Glomerular visceral epithelial cell (primary cell): ENCODE data around the gene KLRB1.
"Not testable (repeated sequence)": the region's sequence is repeated elsewhere in the genome, so short reads cannot be mapped to it uniquely, and the experiment has no call there.

Experiments
- DNase-seq: peaks from one replicate; pipeline ENCODE4 v3.0.0-alpha.2; 2016; ENCODE audit errors: extremely low spot score

The KLRB1 gene

DNA sequence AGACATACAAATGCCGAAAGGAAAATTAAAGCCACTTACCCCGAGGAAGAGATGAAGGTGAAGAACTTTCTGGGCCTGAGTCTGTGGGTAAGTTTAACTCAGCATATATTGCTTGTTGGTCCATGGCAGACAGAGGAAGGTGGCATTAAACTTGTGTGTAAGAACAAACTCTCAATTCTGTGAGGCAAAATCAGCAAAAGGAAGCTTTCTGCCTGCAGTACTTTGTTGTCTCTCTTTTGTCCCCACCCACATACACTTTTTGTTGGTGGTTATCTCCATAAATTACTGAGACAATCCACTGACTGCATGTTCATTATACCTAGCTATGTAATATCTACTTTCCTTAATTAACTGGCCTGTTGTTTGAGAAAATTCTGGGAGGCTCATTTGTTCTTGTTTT, at the start of gene KLRB1:
Gene KLRB1 (minus strand): TSS at position 201 of the 400 bp plus-strand sequence. CDS start 77 bp downstream, at position 124.
- DNase-seq = no peak

DNA sequence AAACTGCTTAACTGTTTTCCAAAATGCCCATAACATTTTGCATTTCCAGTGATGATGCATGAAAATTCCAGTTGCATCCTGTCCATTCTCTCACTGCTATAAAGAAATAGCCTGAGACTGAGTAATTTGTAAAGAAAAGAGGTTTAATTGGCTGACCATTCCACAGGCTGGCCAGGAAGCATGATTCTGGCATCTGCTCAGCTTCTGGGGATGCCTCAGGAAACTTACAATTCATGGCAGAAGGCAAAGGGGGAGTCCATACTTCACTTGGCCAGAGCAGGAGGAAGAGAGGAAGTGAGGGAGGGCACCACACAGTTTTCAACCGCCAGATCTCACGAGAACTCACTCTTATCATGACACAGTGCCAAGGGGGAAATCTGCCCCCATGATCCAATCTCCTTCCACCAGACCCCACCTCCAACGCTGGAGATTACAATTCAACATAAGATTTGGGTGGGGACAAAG, 43.6 kb upstream of the KLRB1 start:
- DNase-seq = no peak

DNA sequence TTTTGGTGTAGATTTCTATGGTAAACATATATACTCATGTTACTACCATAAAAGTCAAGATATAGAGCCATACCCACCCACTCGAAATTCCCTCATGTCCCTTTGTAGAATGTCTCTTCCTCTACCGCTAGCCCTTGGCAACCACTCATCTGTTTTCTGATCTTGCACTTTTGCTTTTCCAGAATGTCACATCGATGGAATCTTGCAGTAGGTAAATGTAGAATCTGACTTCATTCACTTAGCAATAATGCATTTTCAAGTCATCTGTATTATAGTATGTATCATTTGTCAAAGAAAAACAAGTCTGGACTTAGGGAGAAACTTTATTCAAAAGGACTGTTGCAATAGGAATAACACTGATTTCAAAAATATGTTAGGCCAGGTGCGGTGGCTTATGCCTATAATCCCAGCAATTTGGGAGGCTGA, 42.4 kb upstream of the KLRB1 start:
- DNase-seq = no peak

DNA sequence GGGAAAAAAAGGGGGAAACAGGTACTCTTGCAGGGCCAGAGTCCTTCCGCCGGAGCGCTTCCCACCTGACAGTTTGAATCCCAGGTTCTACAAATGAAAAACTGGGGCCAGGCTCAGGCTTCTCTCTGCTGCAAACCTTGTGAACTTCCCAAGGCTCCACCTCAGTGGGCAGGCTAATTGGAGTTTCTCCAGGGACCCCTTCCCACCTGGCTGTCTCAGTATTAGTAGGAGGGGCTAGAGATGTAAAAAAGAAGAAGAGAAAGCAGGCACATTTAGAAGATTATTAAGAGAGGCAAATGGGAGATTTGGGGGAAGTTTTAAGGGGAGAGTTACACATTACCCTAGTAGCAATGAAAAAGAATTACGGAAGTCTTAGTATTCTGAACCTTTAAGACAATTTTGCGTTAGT, 41.8 kb upstream of the KLRB1 start:
- peak; percentile 40 for DNase-seq

DNA sequence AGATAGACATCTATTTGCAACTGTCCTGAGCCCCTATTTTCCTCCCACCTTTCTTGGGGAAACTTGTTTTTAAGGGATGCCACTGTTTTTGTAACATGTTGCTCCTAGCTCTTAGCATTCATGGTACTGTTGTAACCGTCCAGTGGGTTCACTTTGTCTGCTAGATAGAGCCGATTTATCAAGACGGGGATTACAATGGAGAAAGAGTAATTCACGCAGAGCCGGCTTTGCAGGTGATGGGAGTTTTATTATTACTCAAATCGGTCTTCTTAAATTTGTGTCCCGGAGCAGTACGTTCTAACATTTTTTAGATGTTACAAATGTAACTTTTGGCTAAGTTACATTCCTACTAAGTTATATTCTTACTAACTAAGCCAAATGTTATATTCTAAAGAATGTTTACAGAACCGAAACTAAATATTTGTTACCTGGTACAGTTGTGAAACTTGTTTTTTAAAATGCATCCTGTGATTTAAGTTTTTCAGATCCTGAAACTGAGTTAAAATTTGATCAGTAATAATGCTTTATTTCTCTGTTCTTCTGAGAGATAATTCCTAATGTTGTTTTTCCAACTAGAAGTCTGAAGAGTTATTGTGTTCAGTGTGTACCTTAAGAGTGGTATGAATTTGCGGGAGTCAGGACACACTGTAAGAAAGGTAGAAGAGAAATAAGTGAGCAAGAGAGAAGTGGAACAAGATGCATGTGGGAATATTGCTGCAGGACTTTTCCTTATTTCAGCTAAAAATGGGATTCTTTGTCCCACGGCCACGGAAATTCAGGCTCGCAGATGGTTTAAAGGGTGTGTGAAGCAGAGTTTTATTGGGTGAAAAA, 41.2 kb upstream of the KLRB1 start:
- no peak for DNase-seq

DNA sequence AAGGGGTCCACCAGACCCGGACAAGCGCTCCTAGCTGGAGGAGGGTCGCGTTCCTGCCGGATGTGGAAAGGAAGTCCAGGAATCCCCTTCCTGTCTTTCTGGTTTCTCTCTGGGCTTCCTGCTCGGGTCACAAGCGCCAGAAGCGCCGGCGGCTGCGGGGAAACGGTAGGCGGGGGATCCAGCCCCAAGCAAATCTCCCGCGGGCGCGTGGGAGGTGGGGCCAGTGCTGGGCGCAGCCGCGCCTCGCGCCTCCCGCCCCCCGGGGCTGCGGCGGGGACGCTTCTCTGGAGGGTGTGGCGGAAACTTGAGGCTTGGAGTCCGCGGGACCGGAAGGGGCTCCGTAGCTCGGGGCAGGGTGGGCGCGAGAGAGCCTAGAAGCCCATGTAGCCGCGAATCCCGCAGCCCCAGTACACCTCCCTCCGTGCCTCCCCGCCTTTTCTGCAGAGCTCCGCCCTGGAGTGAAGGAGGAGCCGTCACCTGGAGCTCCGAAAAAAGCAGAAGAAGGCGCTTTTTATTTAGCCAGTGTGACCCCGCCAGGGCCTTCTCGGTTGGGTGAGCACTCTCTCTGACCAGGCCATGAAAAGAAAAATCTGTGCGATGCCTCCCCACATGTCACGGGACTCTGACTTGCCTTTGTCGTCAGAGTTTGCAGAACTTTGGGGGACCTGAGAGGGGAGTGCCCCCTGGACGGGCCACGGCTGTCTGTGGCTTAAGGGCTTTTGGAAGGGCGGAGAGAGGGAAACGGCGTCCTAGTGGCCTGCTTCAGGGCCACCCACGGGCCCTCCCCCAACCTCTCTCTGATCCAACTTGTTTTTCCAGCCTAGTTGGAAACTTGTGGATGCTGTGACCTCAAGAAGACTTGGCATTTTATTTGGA, 40.3 kb upstream of the KLRB1 start:
- peak; percentile 87 for DNase-seq

DNA sequence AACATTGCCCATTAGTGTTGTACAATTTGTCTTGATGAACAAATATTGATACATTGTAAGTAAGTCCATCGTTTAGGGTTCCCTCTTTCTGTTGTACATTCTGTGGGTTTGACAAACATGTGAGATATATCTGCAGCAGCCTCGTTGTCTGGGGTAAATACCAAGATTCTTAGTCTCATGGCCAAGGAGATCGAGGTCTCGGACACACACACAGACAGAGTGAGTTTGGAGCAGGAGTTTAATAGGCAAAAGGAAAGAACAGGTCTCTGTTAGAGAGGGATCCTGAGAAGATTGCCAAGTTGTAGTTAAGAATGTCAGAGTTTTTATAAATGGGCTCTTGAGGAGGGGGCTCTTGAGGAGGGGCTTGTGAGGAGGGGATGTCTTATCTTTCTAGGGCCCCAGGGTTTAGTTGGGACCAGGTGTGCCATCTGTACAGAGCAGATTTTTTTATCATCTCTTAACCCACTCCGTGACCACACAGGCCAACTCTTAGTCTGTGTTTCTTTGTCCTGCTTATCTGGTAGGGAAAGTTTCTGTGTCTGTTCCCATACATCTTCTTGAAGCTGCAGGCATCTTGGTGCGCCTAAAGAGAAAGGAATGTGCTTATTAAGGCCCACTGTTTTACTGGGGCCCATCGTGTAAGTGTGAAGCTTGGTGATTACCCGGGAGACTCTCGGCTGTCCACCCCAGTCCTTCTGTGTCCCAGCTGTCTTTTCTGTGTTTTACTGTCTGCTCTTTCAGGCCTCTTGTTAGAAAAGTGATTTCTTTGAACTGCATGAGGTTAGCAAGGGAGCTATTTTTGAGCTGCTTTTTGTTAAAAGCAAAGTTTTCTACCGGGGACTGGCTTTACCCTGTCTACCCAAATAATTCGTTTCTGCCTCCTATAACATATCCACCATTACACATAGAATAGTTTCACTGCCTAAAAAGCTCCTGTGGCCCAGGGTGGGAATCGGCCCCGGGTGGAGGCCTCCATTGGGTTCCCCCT, 39.4 kb upstream of the KLRB1 start:
- DNase-seq = peak; percentile 27

DNA sequence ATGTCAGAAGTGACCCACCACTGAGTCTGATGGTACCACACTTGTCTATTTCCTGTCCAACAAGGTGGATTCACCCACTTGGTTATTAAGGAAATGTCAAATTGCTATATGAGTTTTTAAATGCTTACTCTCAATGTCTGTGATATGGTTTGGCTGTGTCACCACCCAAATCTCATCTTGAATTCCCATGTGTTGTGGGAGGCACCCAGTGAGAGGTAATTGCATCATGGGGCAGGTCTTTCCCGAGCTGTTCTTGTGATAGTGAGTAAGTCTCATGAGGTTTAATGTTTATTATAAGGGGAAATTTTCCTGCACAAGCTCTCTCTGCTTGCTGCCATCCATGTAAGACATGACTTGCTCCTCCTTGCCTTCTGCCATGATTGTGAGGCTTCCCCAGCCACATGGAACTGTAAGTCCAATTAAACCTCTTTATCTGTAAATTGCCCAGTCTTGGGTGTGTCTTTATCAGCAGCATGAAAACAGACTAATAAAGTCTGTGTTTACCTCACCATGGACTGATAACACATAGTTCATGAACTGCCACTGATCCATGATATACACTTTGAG, 37.4 kb upstream of the KLRB1 start:
- DNase-seq = not testable (repeated sequence)

DNA sequence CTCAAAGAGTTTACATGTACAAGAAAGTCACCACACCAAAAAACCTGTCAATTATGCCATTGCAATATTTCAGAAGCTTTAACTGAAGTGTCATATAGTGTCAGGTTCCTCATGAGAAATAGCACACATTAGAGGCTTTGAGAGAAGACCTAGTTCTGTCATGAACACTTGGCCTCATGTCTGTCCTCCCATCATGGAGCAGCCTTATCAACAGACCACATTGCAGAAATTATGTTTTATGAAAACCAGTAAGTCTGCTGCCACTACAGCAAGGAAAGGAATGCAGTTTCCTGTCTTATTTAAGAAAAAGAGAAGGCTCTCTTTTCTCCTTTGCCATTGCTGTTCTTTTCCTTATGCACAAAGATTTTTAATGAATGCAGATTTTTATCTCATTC, 35.5 kb upstream of the KLRB1 start:
- no peak for DNase-seq

DNA sequence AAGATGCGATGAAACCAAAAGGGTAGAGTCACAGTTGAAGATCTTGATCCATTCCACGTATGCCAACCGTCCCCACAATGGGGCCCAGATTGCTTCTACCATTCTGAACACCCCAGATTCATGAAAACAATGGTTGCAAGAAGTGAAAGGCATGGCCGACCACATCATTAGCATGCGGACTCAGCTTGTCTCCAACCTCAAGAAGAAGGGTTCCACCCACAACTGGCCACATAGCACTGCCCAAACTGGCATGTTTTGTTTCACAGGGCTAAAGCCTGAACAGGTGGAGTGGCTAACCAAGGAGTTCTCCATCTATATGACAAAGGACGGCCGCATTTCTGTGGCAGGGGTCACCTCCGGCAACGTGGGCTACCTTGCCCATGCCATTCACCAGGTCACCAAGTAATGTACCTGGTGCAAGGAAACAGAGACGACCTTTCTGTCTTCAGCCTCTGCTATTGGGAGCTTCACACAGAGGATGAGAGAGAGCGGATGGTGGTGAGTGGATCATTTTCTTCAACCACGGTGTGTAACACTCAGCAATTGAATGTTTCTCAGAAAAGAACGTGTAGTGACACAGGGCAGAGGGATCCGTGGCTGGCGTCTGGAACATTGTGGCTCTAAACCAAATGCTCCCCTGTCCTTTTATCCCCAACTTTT, 35.0 kb upstream of the KLRB1 start:
- no peak for DNase-seq

DNA sequence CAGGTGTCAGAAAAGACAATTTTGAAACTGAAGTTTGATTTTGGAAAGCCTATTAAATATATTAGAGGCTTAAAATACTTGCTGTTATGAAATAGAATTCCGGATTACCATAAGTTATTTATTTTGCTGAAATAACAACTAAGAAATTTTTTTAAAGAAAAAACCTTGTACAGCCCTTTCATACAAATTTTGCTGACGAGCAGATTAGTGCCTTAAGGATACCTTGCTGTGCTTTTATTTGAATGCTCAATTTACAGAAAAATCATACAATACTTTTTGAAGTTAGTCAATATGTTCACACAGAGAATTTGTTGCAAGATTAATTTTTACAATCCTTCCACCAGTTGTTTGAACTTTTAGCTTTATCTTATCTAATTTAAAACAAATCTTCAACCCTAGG, 32.3 kb upstream of the KLRB1 start:
- no peak for DNase-seq

DNA sequence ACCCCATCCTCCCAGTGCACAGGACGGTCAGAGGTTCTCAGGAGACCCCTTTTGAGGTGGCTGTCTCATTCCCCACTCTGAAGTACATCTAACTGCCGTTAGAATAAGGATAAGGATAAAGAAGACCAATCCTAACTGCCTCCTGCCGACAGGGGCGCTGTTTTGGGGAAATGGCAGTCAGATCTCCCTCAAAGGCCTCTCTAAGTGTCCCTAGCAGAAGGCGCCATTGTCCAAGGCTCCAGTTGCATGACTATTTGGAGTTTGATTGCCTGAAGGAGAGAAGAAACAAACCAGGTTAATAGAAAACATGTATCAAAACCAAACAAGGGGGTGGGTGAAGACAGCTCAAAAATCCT, 29.1 kb upstream of the KLRB1 start:
- no peak for DNase-seq

DNA sequence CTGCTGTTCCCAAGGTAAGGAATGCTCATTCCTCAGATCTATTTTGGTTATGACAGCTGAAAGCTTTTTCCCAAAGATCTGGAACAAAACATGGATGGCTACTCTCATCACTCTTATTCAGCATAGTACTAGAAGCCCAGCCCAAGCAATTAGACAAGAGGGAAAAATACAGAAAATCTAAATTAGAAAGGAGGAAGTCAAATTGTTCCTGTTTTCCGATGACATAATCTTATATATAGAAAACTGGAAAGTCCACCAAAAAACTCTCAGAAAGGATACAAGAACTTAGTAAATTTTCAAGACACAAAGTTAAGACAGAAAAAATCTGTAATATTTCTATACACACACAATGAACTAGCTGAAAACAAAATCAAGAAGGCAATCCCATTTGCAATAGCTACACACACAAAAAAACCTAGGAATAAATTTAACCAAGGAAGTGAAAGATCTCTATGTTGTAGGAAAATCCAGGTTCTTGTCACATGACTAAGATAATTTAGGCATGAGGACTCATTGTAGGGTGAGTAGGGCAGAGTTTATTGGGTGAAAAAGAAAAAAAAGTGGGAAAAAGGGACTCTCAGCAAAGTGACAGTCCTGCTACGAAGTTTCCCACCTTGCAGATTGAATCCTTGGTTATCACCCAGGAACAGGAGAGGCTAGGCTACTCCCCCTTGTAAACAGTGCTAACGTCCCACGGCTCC, 28.6 kb upstream of the KLRB1 start:
- DNase-seq = no peak

DNA sequence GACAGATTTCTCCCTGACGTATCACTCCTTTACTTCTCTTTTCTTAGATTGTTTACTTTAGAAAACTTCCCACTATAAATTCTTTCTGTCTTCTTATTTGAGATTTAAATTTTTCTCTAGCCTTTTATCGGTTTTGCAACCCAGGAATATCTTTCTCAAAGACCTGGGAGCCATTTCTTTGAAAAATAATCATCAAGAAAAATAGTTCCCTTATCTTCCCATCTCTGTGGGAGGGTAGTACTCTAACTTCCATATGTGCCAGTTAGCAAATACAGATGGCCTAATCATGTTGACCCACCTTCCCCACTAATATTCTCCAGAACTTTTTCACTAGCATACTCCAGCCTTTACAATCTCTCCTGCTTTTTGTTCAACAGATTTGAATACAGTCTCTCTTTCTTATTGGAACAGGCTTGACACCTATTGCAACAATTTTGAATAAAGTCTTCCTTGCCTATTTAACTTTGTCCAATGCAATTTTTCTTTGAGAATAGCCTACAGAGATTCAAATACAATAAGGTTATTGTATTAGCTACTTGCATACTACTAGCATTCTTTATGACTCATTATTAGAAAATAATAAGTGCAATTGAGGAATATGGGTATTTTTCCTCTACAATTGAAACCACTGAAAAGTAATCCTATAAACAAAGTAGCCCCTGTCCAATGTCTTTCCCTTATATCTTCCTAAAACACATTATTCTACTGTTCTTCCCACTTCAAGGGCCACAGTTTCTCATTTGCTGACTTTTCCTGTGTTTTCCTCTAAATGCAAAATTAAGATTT, 27.4 kb upstream of the KLRB1 start:
- no peak for DNase-seq

DNA sequence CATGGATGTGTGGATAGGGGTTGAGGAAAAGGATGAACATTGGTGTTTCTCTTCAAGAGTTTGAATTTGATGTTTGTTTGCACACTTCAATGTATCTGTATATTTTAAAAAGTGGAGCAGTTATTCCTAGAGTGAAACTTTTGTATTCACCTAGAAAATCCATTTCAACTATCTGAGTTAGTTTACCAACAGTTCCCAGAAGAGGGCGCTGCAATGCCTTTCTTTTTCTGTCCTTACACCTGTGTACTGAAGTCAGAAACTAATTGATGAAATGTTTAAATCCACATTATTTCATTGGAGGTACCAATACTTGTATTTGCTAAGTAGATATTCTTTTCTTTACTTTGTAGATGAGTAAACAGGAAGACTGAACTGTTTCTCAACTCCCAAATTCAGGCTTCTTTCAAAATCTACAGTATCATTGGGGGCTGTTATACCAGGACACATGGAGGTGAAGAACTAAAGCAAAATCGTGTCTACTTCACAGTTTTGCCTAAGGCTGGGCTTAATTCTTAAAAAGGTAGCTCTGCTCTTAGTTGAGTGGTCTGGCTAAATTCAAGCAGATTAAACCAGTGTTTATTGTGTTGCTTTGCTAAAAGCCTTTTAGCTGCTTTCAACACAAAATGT, 26.6 kb upstream of the KLRB1 start:
- peak; percentile 55 for DNase-seq

DNA sequence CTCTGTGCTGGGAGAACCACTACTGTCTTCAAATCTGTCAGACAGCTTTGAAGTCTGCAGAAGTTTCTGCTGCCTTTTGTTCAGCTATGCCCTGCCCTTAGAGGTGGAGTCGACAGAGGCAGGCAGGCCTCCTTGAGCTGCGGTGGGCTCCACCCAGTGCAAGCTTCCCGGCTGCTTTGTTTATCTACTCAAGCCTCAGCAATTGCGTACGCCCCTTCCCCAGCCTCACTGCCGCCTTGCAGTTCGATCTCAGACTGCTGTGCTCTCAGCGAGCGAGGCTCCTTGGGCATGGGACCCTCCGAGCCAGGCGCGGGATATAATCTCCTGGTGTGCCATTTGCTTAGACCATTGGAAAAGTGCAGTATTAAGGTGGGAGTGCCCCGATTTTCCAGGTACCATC, 25.1 kb upstream of the KLRB1 start:
- DNase-seq = no peak

DNA sequence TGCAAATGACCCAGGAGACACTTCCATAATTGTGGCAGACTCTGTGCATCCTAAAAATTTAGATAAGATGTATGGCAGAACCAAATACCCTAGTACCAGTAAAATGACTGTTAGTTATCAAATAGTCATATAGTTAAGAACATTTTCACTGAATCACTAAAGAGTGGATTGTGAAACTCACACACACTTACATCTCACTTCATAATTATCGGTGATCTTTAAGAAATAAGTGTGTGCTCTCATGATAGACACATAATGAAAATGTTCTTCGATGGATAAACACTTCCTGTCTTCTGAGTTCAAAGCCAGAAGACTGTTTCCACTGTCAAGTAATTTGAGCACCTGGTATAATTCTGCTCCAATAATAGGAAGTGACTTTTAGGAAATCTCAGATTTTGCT, 19.1 kb upstream of the KLRB1 start:
- no peak for DNase-seq

DNA sequence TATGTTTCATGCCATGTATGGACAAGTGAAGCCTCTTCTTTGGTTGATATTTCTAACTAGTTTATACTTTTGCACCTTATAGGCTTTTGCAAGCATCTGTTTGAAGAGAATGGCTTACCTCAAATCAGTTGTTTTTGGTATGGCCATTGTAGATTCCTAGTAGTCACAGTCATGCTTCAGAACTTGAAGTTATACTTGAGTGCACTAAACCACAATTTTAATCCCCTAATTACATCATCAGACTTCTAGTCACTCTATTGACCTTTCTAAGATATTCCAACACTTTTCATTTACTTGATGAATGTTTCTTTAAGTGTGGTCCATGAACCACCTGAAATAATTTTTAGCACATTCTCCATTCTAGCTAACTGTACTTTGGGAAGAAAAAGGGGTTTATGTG, 18.6 kb upstream of the KLRB1 start:
- DNase-seq = peak; percentile 50

DNA sequence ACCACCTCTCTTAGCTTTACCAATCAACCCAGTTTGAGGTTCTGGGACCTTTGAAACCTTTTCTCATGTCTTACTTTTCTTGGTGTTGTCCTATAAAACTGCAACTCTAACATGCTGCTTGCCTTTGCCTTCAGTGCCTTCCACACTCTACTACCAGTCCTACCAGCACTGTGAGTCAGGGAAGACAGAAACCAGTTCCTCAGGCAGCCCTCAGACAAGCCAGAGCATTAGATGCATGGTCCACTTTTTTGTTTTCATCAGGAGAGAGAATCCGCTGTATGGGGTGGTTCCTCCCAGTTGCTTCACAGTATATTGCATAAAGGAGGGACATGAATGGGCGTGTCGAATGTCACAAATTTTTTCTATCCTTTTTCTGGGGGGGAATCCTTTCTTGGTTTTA, 17.3 kb upstream of the KLRB1 start:
- no peak for DNase-seq
